ENCODE data around the gene SOX18.
A peak's percentile ranks its signal among the peaks of the same experiment; 100 is the strongest.

SOX18 gene

DNA sequence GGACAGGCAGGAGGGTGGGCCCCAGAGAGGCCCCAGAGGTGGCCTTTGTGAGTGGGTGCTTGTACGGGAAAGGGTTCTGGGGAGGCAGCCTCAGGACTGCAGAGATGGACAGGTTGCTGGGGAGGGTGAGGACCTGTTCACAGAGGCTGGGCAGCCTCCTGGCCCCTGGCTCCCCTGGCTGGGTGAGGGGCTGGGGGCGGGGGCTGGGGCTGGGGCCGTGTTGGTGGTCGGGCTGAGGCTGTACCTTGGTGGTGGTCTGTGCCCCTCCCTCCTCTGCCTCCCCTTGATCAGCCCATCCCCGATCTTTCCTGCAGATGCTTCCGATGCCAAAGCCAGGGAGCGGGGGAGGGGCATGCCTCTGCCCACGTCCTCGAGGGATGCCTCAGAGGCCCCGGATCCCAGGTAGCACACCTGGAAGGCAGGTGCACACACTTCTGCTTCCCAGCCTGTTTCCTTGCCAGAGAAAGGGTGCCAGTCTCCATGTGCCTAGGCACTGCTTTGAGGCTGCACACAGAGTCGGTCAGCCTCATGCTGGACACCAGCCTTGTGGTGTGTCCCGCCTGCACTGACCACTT is 18.4 kb upstream of the SOX18 start:
- DNase-seq = no peak

DNA sequence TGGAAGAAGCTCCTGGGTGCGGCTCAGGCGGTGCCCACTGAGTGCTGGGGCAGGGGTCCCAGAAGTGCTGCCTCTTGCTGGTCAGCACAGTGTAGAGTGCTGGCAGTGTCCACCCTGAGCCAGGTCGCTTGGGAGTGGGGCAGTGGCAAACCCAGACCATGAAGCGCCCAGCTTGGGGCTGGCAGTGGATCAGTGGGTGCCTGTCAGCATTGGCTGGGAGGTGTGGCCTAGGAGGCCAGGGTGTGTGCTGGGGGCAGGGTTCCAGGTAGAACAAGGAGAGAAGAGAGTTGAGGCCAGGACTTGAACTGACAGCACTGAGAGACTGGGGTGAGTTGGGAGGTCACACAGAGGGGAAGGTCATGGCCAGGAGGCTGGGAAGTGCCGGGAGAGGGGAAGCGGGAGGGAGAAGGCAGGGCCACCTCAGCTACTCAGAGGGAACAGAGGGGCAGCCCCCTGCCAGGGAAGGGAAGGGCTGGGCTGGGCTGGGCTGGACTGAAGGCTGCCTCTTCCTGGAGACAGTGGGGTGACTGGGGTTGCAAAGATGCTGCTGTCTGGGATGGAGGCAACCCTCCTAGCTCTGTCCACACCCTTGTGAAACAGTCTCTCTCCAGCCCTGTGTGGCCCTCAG is 17.7 kb upstream of the SOX18 start:
- no peak for DNase-seq

DNA sequence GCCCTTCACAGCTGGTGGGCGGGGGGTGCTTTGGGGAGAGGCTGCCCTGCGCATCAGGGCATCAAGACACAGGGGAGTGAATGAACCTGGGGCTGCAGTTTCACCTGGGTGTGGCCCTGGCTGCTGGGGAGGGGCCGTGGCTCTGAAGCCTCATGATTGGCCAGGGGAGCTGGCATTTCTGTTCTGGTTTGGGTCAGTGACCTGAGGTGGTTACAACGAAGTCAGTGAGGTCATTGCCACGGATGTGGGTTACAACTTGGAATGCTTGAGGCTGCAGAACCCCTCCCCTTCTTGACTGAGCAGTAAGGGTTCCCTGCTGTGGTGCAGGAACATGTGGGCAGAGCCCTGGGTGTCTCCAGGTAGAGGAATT is 16.5 kb upstream of the SOX18 start:
- DNase-seq = no peak

DNA sequence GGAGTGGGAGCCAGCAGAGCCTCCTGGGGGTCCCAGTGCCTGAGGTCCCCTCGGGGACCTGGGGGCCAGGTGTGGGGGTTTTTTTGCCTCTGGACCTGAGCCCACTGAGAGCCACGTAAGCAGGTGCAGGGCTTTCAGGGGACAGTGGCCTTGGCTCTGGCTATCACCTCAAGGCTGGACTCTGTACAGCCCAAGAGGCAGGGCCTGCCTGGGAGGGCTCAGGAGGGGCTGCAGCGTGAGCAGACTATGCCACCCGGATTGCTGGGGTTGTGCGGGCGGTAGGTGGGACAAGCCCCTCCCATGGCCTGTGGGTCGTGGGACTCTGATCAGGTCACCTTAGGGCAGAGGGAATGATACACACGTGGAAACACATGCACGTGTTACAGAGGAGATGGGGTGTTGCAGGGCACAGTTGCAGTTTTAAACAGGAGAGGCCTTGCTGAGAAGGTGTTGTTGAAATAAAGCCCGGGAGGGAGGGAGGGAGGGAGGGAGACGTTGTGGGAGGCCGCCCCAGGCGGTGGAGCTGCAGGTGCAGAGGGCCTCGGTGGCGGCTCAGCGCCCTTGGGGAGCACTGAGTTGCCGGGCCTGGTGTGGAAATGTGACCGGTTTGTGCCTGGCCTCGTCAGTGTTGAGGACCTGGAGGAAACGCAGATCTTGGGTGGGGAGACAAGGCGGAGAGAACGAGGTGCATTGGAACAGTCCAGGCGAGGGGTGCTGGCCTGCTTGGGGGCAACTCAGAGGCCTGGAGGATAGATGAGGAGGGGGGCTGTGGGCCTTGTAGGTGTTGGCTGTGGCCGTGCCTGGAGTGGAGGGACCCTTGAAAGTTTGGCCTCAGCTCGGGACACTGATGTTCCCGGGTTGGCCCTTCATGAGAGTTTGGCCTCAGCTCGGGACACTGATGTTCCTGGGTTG is 15.9 kb upstream of the SOX18 start:
- DNase-seq = no peak

DNA sequence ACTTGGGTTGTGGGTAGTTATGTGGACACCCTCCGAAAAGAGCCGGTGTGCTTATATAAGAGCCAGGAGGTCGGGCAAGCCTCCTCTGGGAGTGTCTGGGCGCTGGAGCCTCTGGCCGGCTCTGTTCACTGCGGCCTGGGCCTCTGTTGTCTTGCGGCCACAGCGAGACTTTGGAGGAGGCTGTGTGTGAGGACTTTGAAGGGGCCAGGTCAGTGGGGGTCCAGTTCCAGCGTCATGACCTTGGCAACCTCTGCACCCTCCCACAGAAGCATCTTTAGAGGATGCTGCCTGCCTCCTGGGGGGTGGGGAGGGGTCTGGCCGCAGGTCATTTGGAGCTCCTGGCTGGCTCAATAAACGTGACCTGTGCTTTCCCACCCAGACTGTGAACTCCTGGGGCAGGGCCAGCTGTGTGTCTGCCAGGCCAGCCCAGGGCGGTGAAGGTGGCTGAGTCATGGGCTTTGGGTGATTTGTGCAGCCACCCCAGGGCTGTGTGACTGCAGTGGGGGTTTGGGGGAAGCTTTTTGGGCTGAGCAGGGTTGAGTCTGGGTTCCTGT is 14.8 kb upstream of the SOX18 start:
- DNase-seq = no peak

DNA sequence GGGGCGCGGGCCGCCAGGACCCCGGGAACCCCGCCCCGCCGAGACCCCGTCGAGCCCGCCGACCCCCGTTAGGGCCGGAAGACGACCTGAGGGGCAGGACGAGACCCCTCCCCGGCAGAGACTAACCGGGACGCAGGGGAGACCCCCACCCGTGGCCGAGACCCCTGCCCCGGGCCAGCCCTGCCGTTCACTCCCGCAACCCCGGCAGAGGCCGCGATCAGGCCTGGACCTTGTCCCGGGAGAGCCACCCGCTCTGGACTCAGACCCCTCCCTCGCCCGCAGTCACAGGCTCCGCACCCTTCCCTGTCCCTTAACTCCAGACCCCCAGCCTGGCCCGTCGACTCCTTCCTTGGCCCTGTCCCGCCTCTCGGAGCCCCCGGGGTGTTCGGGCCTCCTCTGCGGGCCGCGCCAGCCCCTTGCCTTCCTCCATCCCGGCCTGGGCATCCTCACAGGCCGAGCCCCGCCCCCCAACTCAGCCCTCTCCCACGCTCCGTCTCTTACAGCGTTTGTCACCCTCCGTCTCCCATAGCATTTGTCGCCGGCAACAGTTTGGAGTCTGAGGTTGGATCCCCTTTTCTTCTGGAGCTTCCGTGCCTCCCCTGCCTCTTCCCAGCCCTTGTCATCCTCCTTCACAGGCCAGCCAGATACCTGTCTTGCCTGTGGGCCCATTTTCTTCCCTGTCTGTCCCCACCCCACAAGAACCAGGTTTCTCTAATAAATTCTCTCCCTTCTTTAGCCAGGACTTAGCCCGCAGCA is 14.1 kb upstream of the SOX18 start:
- no peak for DNase-seq

DNA sequence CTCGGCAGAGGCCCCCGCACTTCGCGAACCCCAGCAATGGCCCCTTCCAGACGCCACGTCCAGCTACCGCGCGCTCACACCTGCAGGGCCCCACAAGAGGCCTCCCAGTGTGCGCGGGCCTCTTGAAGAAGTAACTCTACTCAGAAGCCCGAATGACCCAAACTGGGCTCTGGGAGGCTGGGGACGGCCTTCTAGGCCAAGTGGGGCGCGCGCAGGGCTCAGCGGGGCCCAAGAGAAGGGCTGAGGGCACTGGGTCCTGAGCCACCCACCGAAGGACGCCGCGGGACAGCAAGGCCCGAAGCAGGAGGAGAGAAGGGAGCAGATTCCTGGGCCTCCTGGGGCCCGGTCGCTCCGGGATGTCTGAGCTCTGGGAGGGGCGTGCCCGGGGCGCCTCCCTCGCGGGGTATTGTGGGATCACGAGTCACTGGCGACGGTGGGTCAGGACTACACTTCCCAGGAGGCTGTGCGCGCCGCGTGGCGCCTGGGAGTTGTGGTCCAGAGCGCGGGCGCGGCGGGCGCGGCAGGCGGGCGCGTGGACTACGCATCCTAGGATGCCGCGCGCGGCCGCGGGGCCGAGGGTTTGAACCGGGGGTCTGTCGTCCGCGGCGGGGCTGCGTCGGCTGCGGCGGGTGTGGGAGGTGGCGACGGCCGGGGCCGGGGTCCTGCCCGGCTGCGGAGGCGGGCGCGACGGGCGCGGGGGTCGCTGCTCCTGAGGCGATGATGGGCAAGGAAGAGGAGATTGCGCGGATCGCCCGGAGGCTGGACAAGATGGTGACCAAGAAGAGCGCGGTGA is 13.4 kb upstream of the SOX18 start, which contains the start of gene TCEA2:
Gene TCEA2 (plus strand): TSS at position 603 of the 793 bp plus-strand sequence. CDS start 115 bp downstream, at position 718.
- DNase-seq = peak; percentile 82

DNA sequence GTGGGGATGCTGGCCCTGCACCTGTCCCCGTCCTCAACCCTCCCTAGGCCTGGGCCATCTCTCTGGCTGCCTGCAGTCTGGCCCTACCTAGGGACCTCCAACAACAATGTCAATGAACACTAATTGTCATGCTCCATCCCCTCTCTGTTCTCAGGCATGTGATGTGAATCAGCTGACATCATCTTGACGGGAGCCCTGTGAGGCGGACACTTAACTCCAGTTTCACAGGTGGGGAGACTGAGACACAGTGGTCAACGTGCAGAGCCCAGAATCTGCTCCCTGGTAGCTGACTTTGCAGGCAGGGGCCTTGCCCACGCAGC is 12.8 kb upstream of the SOX18 start:
- no peak for DNase-seq

DNA sequence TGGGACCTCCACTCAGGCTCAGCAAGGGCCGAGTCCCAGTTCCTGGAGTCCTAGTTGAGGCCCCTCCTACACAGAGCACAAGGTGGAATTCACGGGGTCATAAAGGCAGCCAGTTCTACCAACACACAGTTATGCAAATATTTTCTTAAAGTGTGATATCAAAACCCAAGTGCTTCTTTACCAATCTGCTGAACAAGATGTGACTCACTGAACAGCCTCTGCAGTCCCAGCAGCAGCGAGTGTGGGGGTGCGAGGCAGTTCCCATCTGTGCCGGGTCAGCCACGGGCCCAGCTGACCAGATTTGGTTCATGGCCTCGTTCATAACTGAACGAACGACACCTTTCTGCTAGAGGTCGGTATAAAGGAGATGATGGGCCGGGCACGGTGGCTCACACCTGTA is 9.1 kb upstream of the SOX18 start:
- DNase-seq = no peak

DNA sequence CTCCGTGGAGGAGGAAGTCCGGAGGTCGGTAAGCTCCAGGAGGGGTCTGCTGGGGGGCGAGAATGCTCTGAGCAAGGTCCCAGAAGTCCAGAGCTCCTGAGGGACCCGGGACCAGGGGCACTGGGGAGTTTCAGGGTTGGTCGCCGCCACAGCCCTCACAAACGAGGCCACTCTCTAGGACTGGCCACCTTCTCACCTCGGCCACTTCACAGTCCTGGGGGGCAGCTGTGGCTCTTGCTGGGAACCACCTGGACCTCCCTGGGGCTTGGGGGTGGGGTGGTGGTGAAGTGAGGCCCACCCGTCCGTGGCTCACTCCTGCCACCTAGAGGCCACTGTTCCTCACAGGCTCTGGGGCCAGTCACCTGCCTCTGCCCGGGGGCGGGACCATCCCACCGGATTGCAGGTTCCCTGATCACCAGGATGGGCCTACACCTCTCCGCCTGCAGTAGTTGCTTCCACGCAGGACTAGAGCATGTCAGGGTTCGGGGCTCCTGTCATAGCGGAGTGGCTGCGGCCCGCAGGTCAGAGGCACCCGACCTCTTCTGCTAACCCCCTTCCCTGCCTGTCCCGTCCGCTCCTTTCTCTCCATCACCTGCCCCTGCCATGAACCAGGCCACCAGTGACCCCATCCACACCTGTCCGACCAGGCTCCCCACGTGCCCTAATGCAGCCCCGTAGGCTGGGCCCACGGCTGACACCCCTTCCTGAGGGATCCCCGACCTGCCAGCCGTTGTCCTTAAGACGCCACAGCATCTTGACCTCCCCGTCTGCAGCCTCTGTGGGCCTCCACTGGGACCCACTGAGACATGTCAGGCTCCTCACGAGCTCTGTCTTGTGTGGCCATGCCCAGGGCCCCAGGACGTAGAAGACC is 8.4 kb upstream of the SOX18 start:
- DNase-seq = no peak

DNA sequence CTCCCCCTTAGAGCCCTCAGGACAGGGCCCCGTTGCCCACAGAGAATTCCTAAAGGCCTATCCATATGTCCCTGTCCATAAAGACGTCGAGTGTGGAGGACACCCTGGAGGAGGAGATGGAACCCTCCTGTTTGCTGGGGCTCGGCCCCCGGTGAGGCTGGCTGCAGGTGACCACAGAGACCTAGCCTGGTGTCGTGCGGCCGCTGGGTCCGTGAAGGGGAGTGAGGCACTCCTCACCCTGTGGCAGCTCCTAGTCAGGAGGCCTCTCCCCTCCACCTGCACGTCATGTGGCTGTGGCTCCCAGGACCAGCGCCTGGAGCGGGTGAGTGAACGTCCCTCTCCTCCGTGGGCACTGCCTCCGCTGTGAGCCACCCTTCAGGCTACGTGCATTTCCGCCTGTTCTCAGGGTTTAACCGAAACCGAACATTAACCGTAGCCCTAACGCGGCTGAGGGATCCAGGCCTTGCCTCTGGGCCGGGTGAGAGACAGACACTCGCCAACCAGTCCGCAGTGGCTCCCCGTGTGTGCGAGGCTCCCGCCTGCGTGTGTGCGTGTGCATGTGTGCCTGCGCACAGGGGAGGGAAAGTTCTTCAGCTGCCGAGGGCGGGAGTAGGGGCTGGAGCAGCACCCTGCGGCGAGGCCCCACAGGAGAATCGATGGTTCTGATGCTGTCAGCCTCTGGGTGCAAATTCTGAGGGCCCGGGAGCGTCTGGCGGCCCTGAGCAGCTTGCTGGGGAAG is 7.6 kb upstream of the SOX18 start:
- DNase-seq = no peak

DNA sequence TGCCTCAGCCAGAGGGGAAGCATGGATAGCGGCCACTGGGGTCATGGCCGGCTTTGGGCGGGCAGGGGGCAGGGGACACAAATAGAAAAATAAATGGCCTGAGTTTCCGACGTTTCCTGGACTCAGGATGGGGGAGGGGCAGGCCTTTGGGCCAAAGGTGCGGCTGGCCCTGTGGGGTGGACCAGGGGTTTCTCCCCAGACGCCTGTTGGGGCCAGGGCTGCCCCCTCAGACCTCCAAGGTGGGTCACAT is 7.1 kb upstream of the SOX18 start:
- no peak for DNase-seq

DNA sequence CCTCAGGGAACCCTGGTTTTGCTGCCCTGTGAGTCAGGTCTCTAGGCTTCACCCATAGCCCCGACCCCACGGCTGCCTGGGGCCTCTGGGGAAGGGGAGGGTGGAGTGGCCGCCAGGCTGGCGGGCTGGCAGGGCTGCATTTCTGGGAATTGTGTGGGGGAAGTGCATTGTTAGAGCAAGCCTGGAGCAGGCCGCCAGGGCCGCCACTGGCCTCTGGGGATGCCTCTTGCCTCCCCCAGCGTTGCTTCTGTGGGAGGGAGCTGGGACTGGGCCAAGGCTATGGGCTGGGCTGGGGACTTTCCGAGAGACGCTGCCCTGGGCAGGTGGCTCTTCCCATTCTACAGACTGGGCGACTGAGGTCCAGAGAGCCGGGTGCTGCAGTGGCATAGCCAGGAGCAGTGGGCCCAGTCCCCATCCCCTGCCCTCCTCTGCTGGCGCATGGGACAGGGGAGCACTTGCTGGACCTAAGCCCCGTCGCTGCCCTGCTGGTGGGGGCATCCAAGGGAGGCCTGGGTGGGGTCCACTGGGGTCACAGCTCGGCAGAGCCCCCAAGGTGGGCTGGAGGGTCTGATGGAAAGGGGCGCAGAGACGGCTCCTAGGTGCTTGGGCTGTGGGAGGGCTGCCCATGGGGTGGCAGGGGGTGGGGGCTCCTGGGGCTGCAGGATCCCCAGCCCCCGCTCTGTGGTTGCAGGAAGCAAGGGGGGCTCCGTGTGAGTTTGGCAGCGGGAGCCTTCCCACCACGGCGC is 6.6 kb upstream of the SOX18 start:
- no peak for DNase-seq

DNA sequence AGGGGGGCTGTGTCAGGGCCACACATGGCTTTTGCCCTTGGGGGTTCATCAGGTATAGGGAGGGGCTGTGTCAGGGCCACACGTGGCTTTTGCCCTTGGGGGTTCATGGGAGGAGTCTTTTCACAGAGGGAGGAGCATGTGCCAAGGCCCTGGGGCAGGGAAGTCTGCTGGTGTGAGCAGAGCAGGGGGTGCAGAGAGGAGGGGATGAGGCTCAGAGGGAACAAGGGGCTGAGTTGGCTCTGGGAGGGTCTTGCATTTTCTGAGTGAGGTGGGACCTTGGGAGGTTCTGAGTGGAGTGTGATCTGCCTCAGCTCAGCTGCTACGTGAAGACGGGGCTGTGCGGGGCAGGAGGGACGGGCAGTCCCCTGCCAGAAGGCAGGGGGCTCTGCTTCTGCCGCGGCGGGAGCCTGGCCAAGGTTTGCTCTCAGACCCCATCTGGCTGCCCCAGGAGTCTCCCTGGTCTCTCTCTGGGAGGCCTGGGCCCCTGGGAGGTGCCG is 6.0 kb upstream of the SOX18 start:
- no peak for DNase-seq

DNA sequence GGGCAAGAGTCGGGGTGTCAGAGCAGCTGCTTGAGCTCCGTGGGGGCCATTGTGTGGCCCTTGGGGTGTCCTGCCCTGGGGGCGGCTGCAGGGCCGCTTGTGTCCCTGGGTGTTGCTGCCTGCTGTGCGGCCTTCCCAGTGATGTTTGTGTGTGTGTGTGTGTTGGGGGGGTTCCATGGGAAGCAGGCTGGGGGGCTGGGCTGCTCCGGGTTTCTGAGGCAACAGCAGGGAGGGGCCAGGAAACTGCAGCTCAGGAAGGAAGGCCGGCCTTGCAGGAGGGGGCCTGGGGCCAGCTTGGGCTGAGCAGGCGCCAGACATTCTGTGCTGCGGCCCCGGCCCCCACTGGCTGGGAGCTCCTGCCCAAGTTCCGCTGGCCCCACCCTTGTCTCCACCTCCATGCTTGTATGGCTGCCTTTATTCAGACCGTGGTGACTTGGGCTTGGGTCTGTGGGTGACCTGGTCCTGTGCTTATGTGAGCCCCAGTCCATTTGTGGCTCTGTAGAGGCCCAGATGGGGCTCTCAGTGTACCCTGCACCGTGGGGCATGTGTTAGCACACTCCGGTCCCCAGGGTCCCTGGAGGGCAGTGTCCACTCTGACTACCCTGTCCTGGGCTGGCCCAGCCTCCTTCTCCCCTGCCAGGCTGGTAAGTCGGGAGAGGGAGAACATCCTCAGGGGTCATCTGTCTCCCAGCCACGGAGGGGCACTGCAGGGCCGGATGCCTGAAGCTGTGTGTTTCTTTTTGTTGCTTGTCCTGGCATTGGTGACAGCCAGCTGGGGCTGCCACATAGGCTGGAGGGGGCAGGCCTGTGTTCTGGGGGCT is 4.6 kb upstream of the SOX18 start:
- no peak for DNase-seq

DNA sequence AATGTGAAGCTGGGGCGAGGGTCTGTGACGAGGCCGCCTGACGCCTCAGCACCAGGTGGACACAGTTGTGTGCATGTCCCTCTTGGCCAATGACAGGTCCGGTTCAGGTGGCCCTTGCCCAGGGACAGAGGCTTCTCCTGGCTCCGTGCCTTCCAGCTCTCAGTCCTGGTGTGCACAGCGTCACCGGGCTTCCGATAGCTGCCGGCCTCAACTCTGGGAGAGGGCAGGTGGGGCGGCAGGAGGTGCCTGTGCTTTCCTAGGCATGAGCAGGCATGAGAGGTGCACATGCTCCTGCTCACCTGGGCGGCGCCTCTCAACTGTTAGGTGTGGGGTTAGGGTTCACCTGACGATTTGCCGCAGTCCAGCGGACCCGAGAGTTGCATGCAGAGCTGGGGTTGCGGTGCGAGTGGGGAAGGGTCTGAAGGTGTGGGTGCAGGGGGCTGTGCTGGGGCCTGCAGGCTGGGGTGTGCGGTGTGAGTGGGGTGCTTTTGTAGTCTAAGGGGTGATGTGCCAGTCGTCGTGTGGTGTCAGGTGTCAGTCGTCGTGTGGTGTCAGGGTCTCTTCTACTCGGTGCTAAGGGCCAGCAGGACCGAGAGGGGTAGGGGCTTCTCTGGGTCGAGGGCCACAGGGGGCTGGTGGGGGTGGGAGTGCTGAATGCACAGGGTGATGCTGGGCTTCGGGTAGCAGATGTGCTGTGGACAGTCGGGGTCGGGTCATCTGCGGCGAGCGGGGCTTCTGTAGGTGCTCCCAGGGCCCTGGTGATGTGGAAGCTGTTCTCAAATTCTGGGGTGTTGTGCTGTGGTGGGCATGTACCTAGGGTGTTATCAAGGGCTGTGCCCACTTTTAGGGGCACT is 3.8 kb upstream of the SOX18 start:
- DNase-seq = no peak

DNA sequence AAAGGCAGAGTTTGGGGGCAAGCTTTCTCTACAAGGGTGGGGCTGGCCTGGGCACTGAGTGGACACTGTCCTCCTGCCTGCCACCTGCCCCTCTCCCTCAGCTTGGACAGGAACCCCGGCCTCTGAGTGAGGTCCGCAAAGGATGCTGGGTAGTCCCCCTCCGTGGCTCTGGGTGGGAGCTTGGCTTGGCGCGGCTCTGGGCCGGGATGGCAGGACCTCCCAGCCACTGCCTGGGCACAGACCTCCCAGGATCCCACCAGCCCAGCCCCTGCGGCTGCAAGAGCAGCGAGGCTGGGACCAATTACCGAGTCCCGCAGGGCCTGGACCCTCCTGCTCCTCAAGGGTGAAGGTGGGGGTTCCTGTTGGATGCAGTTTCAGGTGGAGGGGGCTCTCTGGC is 2.9 kb upstream of the SOX18 start:
- DNase-seq = no peak
